Hepatocyte (in vitro differentiated cells): ENCODE data around the gene TRMT1. TPM values are rescaled to one million over a fixed set of nuclear protein-coding genes. Genes with fewer than 3 reads are reported as not detected.

Source experiments
- DNase-seq: peaks from one replicate; pipeline ENCODE4 v3.0.0-alpha.2; 2016; ENCODE audit warnings: low spot score
- H2AFZ ChIP-seq: fragments of 200-600 bp; sonication (generic); 2 replicates; pipeline ENCODE4 v1.6.0; 2016; ENCODE audit warnings: antibody characterized with exemption, mild to moderate bottlenecking
- H3K27ac ChIP-seq: fragments of 200-600 bp; sonication (generic); 2 replicates; pipeline ENCODE4 v1.5.1; 2016; ENCODE audit warnings: mild to moderate bottlenecking
- H3K27me3 ChIP-seq: fragments of 200-600 bp; sonication (generic); 2 replicates; pipeline ENCODE4 v1.6.1; 2016
- H3K36me3 ChIP-seq: fragments of 200-600 bp; sonication (generic); replicated peaks from 2 replicates; pipeline ENCODE4 v1.5.1; 2016; ENCODE audit warnings: low read depth; ENCODE audit not compliant: insufficient read depth
- H3K4me1 ChIP-seq: fragments of 200-600 bp; sonication (generic); 2 replicates; pipeline ENCODE4 v1.5.1; 2016; ENCODE audit warnings: mild to moderate bottlenecking, moderate library complexity; ENCODE audit not compliant: insufficient read depth
- H3K4me2 ChIP-seq: fragments of 200-600 bp; sonication (generic); 2 replicates; pipeline ENCODE4 v1.6.0; 2016
- H3K4me3 ChIP-seq: fragments of 200-600 bp; sonication (generic); 2 replicates; pipeline ENCODE4 v1.5.1; 2016; ENCODE audit warnings: mild to moderate bottlenecking
- H3K79me2 ChIP-seq: fragments of 200-600 bp; sonication (generic); 2 replicates; pipeline ENCODE4 v1.6.0; 2017; ENCODE audit warnings: mild to moderate bottlenecking
- H3K9me2 ChIP-seq: fragments of 200-600 bp; sonication (generic); replicated peaks from 2 replicates; pipeline ENCODE4 v1.6.0; 2017; ENCODE audit warnings: mild to moderate bottlenecking; ENCODE audit not compliant: insufficient read depth
- H3K9me3 ChIP-seq: fragments of 200-600 bp; sonication (generic); 2 replicates; pipeline ENCODE4 v1.5.1; 2016; ENCODE audit warnings: low read depth, mild to moderate bottlenecking
- H4K20me1 ChIP-seq: fragments of 200-600 bp; sonication (generic); 2 replicates; pipeline ENCODE4 v1.6.0; 2016; ENCODE audit warnings: mild to moderate bottlenecking; ENCODE audit not compliant: insufficient read depth, poor library complexity, severe bottlenecking
- CTCF ChIP-seq: fragments of 200-600 bp; sonication (generic); IDR thresholded peaks from 2 replicates; pipeline ENCODE4 v1.5.1; 2016; ENCODE audit warnings: antibody characterized with exemption, mild to moderate bottlenecking; ENCODE audit not compliant: poor library complexity
- EZH2 ChIP-seq: fragments of 200-600 bp; sonication (generic); IDR thresholded peaks from 2 replicates; pipeline ENCODE4 v1.6.1; 2016; ENCODE audit warnings: antibody characterized with exemption, mild to moderate bottlenecking, borderline replicate concordance
- EZH2phosphoT487 ChIP-seq: fragments of 200-600 bp; sonication (generic); IDR thresholded peaks from one replicate; pipeline ENCODE4 v1.6.1; 2018; ENCODE audit warnings: antibody characterized with exemption, mild to moderate bottlenecking, low read depth, moderate library complexity; ENCODE audit not compliant: unreplicated experiment, severe bottlenecking
- WGBS: methylation state at CpG from one replicate; pipeline ENCODE4 v1.1.6; 2016; ENCODE audit warnings: low lambda C conversion rate; ENCODE audit errors: missing lambda C conversion rate; 5-methylcytosine and 5-hydroxymethylcytosine counted together
- polyA plus RNA-seq: library from polyadenylated mRNA; unstranded; fragments of >200 nt; fragmentation: Nextera tagmentation; extraction: Ambion mirVana; gene quantifications from 2 replicates; pipeline ENCODE4 v1.2.1, GENCODE V29; 2016
- total RNA-seq: library from RNA; depleted of rRNA; stranded (reverse); fragments of >200 nt; gene quantifications from 2 replicates; pipeline ENCODE4 v1.2.3, GENCODE V29; 2014

The TRMT1 gene
- total and polyA plus RNA-seq, 2 experiments from 2014 or later = 31.2 to 33.4 TPM

GRCh38 chr19:13057147-13057572 lies 59.4 kb downstream of the TRMT1 start:
- Histone ChIP-seq H3K4me2 (peak overlapping the region; percentile 67), H3K4me1 (peaks cover 91% of the 10 kb centered on the region), H3K27ac (peak overlapping the region; percentile 100), H3K79me2 (peaks cover 6% of the 10 kb centered on the region), H3K36me3 (no peaks in the 10 kb centered on the region), H2AFZ (no peak overlapping the region), H3K4me3 (no peak overlapping the region), H3K9me3 (no peaks in the 10 kb centered on the region), H3K9me2 (no peaks in the 10 kb centered on the region), H3K27me3 (peaks cover 15% of the 10 kb centered on the region), H4K20me1 (no peaks in the 10 kb centered on the region)
- TF ChIP-seq EZH2phosphoT487 = no peak
- no peak for TF ChIP-seq CTCF
- TF ChIP-seq EZH2 = no peak
- WGBS = 32% methylated on average over 15 of the region's 15 CpGs
- peak; percentile 51 for DNase-seq

GRCh38 chr19:13056052-13056660 lies 60.4 kb downstream of the TRMT1 start:
- Histone ChIP-seq H4K20me1 (peaks cover under 1% of the 10 kb centered on the region), H3K4me3 (no peak overlapping the region), H3K9me2 (no peaks in the 10 kb centered on the region), H3K9me3 (no peaks in the 10 kb centered on the region), H3K4me1 (peaks cover 95% of the 10 kb centered on the region), H3K4me2 (peak overlapping the region; percentile 67), H3K36me3 (no peaks in the 10 kb centered on the region), H3K27me3 (peaks cover 8% of the 10 kb centered on the region), H3K79me2 (peaks cover 8% of the 10 kb centered on the region), H3K27ac (peak overlapping the region; percentile 100), H2AFZ (no peak overlapping the region)
- TF ChIP-seq CTCF (no peak), EZH2 (no peak), EZH2phosphoT487 (no peak)
- peak; percentile 85 for DNase-seq
- 27% methylated on average over 17 of the region's 17 CpGs for WGBS

- Histone ChIP-seq H3K4me3 (no peak overlapping the region), H3K4me2 (peak overlapping the region; percentile 67), H3K36me3 (no peaks in the 10 kb centered on the region), H3K4me1 (peaks cover 93% of the 10 kb centered on the region), H3K27me3 (peaks cover 7% of the 10 kb centered on the region), H4K20me1 (peaks cover 3% of the 10 kb centered on the region), H2AFZ (no peak overlapping the region), H3K9me3 (no peaks in the 10 kb centered on the region), H3K79me2 (peaks cover 8% of the 10 kb centered on the region), H3K27ac (peak overlapping the region; percentile 100), H3K9me2 (no peaks in the 10 kb centered on the region)
- peak; percentile 89 for DNase-seq
- WGBS = 10% methylated on average over 22 of the region's 29 CpGs
- TF ChIP-seq EZH2phosphoT487 = no peak
- TF ChIP-seq CTCF = no peak
- TF ChIP-seq EZH2 = no peak
Measured at GRCh38 chr19:13055213-13056051, 61.1 kb downstream of the TRMT1 start.

Other genes with a start within 250 kb of the TRMT1 start
- 25.7 and 31.5 TPM in 2 replicates for gene DNASE2, start 235.3 kb downstream of the TRMT1 start, total RNA-seq
- gene DNASE2, start 235.3 kb downstream of the TRMT1 start, polyA plus RNA-seq = 41.3 and 41.9 TPM in 2 replicates
- 0.37 TPM in 1 of 2 replicates, not detected in the other for gene KLF1, start 229.5 kb downstream of the TRMT1 start, total RNA-seq
- gene KLF1, start 229.5 kb downstream of the TRMT1 start, polyA plus RNA-seq = not detected in 2 replicates
- gene GCDH, start 225.6 kb downstream of the TRMT1 start, total RNA-seq = 31.7 and 34.2 TPM in 2 replicates
- 23.4 and 30.7 TPM in 2 replicates for gene GCDH, start 225.6 kb downstream of the TRMT1 start, polyA plus RNA-seq
- 0.67 TPM in 1 of 2 replicates, not detected in the other for gene SYCE2, start 197.4 kb downstream of the TRMT1 start, total RNA-seq
- 0.77 TPM in 1 of 2 replicates, not detected in the other for gene SYCE2, start 197.4 kb downstream of the TRMT1 start, polyA plus RNA-seq
- 36.2 and 45.6 TPM in 2 replicates for gene FARSA, start 183.0 kb downstream of the TRMT1 start, total RNA-seq
- 86.5 and 95.3 TPM in 2 replicates for gene FARSA, start 183.0 kb downstream of the TRMT1 start, polyA plus RNA-seq
- gene CALR, start 178.1 kb downstream of the TRMT1 start, total RNA-seq = 1,414 and 1,442 TPM in 2 replicates
- 915 and 922 TPM in 2 replicates for gene CALR, start 178.1 kb downstream of the TRMT1 start, polyA plus RNA-seq
- 64.5 and 65.8 TPM in 2 replicates for gene RAD23A, start 170.9 kb downstream of the TRMT1 start, total RNA-seq
- gene RAD23A, start 170.9 kb downstream of the TRMT1 start, polyA plus RNA-seq = 130 and 140 TPM in 2 replicates
- 21.0 and 27.2 TPM in 2 replicates for gene GADD45GIP1, start 159.5 kb downstream of the TRMT1 start, total RNA-seq
- 106 and 109 TPM in 2 replicates for gene GADD45GIP1, start 159.5 kb downstream of the TRMT1 start, polyA plus RNA-seq
- gene DAND5, start 147.2 kb downstream of the TRMT1 start, total RNA-seq = 0.17 TPM in 1 of 2 replicates, not detected in the other
- gene DAND5, start 147.2 kb downstream of the TRMT1 start, polyA plus RNA-seq = not detected in 2 replicates
- 3.8 and 12.8 TPM in 2 replicates for gene NFIX, start 121.3 kb downstream of the TRMT1 start, total RNA-seq
- gene NFIX, start 121.3 kb downstream of the TRMT1 start, polyA plus RNA-seq = 6.3 and 10.2 TPM in 2 replicates
- 0.36 and 0.47 TPM in 2 replicates for gene LYL1, start 13.9 kb downstream of the TRMT1 start, total RNA-seq
- 1.0 and 1.4 TPM in 2 replicates for gene LYL1, start 13.9 kb downstream of the TRMT1 start, polyA plus RNA-seq
- gene NACC1, start 1.5 kb upstream of the TRMT1 start, total RNA-seq = 32.6 and 35.0 TPM in 2 replicates
- 9.7 and 11.1 TPM in 2 replicates for gene NACC1, start 1.5 kb upstream of the TRMT1 start, polyA plus RNA-seq
- 63.4 and 66.5 TPM in 2 replicates for gene STX10, start 33.6 kb upstream of the TRMT1 start, total RNA-seq
- gene STX10, start 33.6 kb upstream of the TRMT1 start, polyA plus RNA-seq = 82.2 and 106 TPM in 2 replicates
- 64.2 and 101 TPM in 2 replicates for gene IER2, start 33.7 kb upstream of the TRMT1 start, total RNA-seq
- gene IER2, start 33.7 kb upstream of the TRMT1 start, polyA plus RNA-seq = 325 and 369 TPM in 2 replicates